ENCODE data around the gene UGT2B10. TPM values are rescaled to one million over a fixed set of nuclear protein-coding genes. Genes with fewer than 3 reads are reported as not detected.
"Not testable (repeated sequence)": the region's sequence is repeated elsewhere in the genome, so short reads cannot be mapped to it uniquely, and the experiment has no call there.

Gene UGT2B10
- not detected in 2 replicates for total RNA-seq

- DNase-seq (ENCODE audit: low read depth); H3K36me3 ChIP-seq (ENCODE audit: control insufficient read depth, insufficient read depth, low read length); H3K4me3 ChIP-seq (ENCODE audit: low read depth, low read length); H3K27me3 ChIP-seq (ENCODE audit: control insufficient read depth, insufficient read depth, low read length): not testable (repeated sequence)
Observed at GRCh38 chr4:68815617-68816409, at the start of gene UGT2B10. Gene UGT2B10 (plus strand): TSS chr4:68815994. CDS start chr4:68816020, 26 bp downstream.

- not testable (repeated sequence) for DNase-seq (ENCODE audit: low read depth); H3K36me3 ChIP-seq (ENCODE audit: control insufficient read depth, insufficient read depth, low read length); H3K4me3 ChIP-seq (ENCODE audit: low read depth, low read length); H3K27me3 ChIP-seq (ENCODE audit: control insufficient read depth, insufficient read depth, low read length)
Observed at GRCh38 chr4:68771836-68772235, 44.0 kb upstream of the UGT2B10 start.

- Histone ChIP-seq H3K36me3 (ENCODE audit: control insufficient read depth, insufficient read depth, low read length) (no peaks in the 10 kb centered on the region), H3K27me3 (ENCODE audit: control insufficient read depth, insufficient read depth, low read length) (no peaks in the 10 kb centered on the region), H3K4me3 (ENCODE audit: low read depth, low read length) (no peak overlapping the region)
- no peak for DNase-seq (ENCODE audit: low read depth)
- TF ChIP-seq CTCF (IDR thresholded peaks at IDR 0.05; ENCODE audit: insufficient read depth, low read length, poor library complexity, severe bottlenecking) = no peak
Observed at GRCh38 chr4:68773699-68774098, 42.1 kb upstream of the UGT2B10 start.

GRCh38 chr4:68780232-68780631 is 35.6 kb upstream of the UGT2B10 start:
- no peak overlapping the region for H3K4me3 ChIP-seq (ENCODE audit: low read depth, low read length)
- H3K36me3 ChIP-seq (ENCODE audit: control insufficient read depth, insufficient read depth, low read length) = no peaks in the 10 kb centered on the region
- TF ChIP-seq CTCF (IDR thresholded peaks at IDR 0.05; ENCODE audit: insufficient read depth, low read length, poor library complexity, severe bottlenecking) = no peak
- no peaks in the 10 kb centered on the region for H3K27me3 ChIP-seq (ENCODE audit: control insufficient read depth, insufficient read depth, low read length)
- no peak for DNase-seq (ENCODE audit: low read depth)

- H3K4me3 ChIP-seq (ENCODE audit: low read depth, low read length) = no peak overlapping the region
- no peaks in the 10 kb centered on the region for H3K27me3 ChIP-seq (ENCODE audit: control insufficient read depth, insufficient read depth, low read length)
- H3K36me3 ChIP-seq (ENCODE audit: control insufficient read depth, insufficient read depth, low read length) = no peaks in the 10 kb centered on the region
- DNase-seq (ENCODE audit: low read depth) = no peak
- TF ChIP-seq CTCF (IDR thresholded peaks at IDR 0.05; ENCODE audit: insufficient read depth, low read length, poor library complexity, severe bottlenecking) = no peak
Observed at GRCh38 chr4:68797048-68797447, 18.7 kb upstream of the UGT2B10 start.

GRCh38 chr4:68797618-68798017 is 18.2 kb upstream of the UGT2B10 start:
- no peak for DNase-seq (ENCODE audit: low read depth)
- Histone ChIP-seq H3K36me3 (ENCODE audit: control insufficient read depth, insufficient read depth, low read length) (no peaks in the 10 kb centered on the region), H3K4me3 (ENCODE audit: low read depth, low read length) (no peak overlapping the region), H3K27me3 (ENCODE audit: control insufficient read depth, insufficient read depth, low read length) (no peaks in the 10 kb centered on the region)
- no peak for TF ChIP-seq CTCF (IDR thresholded peaks at IDR 0.05; ENCODE audit: insufficient read depth, low read length, poor library complexity, severe bottlenecking)

GRCh38 chr4:68803013-68803412 is 12.8 kb upstream of the UGT2B10 start:
- H3K27me3 ChIP-seq (ENCODE audit: control insufficient read depth, insufficient read depth, low read length) = no peaks in the 10 kb centered on the region
- no peaks in the 10 kb centered on the region for H3K36me3 ChIP-seq (ENCODE audit: control insufficient read depth, insufficient read depth, low read length)
- no peak for TF ChIP-seq CTCF (IDR thresholded peaks at IDR 0.05; ENCODE audit: insufficient read depth, low read length, poor library complexity, severe bottlenecking)
- no peak for DNase-seq (ENCODE audit: low read depth)
- no peak overlapping the region for H3K4me3 ChIP-seq (ENCODE audit: low read depth, low read length)

All from kidney epithelial cell (primary cell).